Measurements from ENCODE around the gene C16orf96. TPM values are rescaled to one million over a fixed set of nuclear protein-coding genes. Genes with fewer than 3 reads are reported as not detected.
A peak's percentile ranks its signal among the peaks of the same experiment; 100 is the strongest.

C16orf96 gene
- total RNA-seq, 3 donors from 2014 or later = not detected

DNA sequence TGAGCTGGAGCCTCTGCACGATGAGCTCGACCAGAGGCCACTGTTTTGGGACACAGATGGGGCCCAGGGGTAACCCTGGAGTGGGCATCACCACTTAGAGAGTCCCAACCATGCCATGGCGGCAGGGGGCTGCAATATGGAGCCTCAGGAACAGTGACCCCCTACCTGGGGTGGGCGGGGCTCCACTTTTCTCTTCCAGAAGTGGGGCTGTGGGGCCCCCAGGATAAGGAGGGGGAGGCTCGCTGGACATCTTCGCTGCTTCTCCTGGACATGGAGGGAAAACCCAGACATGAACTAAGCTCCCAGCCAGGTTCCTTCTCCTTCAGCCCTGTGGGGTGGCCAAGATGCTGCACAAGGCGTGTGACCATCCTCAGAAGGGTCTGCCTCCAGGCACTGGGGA is 42.3 kb upstream of the C16orf96 start:
- H3K4me3 ChIP-seq = no peak overlapping the region
- peaks cover 4% of the 10 kb centered on the region for H3K36me3 ChIP-seq (ENCODE audit: low read depth)
- H3K4me1 ChIP-seq (ENCODE audit: low read depth) = peaks cover 7% of the 10 kb centered on the region
- DNase-seq = peak in 1 of 3 donors; percentile 34
- ATAC-seq = no peak
- TF ChIP-seq, protein P1, sequence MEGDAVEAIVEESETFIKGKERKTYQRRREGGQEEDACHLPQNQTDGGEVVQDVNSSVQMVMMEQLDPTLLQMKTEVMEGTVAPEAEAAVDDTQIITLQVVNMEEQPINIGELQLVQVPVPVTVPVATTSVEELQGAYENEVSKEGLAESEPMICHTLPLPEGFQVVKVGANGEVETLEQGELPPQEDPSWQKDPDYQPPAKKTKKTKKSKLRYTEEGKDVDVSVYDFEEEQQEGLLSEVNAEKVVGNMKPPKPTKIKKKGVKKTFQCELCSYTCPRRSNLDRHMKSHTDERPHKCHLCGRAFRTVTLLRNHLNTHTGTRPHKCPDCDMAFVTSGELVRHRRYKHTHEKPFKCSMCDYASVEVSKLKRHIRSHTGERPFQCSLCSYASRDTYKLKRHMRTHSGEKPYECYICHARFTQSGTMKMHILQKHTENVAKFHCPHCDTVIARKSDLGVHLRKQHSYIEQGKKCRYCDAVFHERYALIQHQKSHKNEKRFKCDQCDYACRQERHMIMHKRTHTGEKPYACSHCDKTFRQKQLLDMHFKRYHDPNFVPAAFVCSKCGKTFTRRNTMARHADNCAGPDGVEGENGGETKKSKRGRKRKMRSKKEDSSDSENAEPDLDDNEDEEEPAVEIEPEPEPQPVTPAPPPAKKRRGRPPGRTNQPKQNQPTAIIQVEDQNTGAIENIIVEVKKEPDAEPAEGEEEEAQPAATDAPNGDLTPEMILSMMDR (IDR thresholded peaks at IDR 0.05) = no peak
- intact Hi-C loops (cut with DNase I, micrococcal nuclease) = no loop called here
- no peaks in the 10 kb centered on the region for H3K9me3 ChIP-seq

DNA sequence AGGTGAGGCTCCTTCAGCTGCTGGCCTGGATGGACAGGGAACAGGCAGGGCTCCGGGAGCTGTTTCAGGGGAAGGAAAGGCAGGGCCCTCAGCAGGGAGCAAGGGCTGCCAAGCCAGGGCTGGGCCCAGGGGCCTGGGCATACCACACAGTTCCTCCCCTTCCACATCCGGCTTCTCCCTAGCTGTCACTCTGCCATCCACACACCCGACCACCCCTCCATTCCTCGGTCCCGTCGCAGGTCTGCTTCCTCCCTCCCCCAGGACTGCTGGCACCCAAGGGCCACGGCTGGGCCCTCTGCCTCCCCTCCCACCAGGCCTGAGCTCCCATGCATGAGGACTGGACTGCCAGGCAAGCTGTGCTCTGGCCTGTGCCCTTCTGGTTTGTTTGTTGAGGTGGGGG is 41.5 kb upstream of the C16orf96 start:
- TF ChIP-seq, protein P1 (IDR thresholded peaks at IDR 0.05) = no peak
- Histone ChIP-seq H3K36me3 (ENCODE audit: low read depth) (peaks cover 4% of the 10 kb centered on the region), H3K4me1 (ENCODE audit: low read depth) (peaks cover 7% of the 10 kb centered on the region), H3K4me3 (no peak overlapping the region), H3K9me3 (no peaks in the 10 kb centered on the region)
- peak in 1 of 3 donors; percentile 31 for DNase-seq
- ATAC-seq = no peak
- intact Hi-C loops (cut with DNase I, micrococcal nuclease) = no loop called here

DNA sequence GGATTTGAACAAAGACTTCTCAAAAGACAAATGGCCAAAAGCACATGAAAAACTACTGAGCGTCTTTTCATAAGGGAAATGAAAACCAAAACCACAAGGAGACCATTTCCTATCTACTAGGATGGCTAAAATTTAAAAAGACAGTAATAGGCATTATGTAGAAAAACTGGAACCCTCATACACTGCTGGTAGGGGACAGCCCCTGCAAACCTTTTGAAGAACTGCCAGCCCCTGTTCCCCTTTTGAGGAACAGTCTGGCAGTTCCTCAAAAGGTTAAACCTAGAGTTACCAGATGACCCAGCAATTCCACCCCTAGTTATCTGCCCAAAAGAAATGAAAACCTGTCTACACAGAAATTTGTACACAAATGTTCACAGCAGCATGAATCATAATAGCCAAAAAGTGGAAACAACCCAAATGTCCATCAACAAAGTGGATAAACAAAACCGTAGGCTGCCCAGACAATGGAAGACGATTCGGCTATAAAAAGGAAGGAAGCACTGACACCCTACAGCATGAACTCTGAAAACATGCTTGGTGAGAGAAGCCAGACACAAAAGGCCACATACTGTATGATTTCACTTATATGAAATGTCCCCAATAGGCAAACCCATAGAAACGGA is 40.4 kb upstream of the C16orf96 start:
- ATAC-seq (peak; percentile 8), DNase-seq (no peak)
- TF ChIP-seq, protein P1 (IDR thresholded peaks at IDR 0.05) = no peak
- no peaks in the 10 kb centered on the region for H3K9me3 ChIP-seq
- no peak overlapping the region for H3K4me3 ChIP-seq
- intact Hi-C loops (cut with DNase I, micrococcal nuclease) = no loop called here
- H3K4me1 ChIP-seq (ENCODE audit: low read depth) = peaks cover 7% of the 10 kb centered on the region
- no peaks in the 10 kb centered on the region for H3K36me3 ChIP-seq (ENCODE audit: low read depth)

DNA sequence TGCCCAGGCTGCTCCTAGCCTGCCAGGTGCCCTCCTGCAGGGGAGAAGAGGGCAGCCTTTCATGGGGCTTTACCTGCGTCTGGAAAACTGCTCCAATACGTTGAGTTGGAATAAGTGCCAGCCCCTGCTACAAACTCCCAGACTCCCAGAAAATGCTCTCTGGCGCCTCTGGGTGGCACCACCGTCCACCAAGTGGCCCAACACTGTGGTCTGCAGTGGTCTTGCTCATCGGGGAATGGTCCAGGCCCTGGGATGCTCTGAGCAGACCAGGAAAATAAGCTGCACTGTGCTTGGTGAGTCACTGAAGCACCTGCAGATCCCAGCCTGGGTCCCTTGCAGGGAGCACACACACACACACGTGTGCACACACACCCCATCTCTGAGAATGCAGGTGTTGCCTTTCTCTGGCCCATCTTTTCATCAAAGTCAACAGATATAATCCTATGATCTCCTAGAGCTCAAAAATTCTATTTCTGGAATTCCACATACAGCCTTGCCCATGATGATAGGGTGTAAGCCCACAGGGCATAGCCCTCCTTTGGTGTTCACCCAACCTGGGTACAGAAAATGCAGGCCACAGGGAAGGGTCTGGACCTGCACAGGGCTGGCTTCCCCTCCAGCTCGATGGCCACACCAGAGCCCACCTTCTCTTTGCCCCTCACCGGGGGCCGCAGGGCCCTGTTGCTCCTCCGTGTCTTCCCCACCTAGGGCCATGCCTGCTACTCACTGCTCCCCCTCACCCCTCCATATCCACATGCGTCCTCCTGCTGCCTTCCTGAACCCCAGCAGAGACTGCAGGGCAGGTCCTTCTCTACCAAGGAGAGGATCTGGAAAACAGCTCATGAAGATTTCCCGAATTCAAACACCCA is 38.1 kb upstream of the C16orf96 start:
- ATAC-seq = peak; percentile 22
- intact Hi-C loops (cut with DNase I, micrococcal nuclease) = no loop called here
- TF ChIP-seq, protein P1 (IDR thresholded peaks at IDR 0.05) = no peak
- Histone ChIP-seq H3K4me1 (ENCODE audit: low read depth) (peaks cover 3% of the 10 kb centered on the region), H3K36me3 (ENCODE audit: low read depth) (no peaks in the 10 kb centered on the region), H3K4me3 (no peak overlapping the region), H3K9me3 (no peaks in the 10 kb centered on the region)
- no peak for DNase-seq

DNA sequence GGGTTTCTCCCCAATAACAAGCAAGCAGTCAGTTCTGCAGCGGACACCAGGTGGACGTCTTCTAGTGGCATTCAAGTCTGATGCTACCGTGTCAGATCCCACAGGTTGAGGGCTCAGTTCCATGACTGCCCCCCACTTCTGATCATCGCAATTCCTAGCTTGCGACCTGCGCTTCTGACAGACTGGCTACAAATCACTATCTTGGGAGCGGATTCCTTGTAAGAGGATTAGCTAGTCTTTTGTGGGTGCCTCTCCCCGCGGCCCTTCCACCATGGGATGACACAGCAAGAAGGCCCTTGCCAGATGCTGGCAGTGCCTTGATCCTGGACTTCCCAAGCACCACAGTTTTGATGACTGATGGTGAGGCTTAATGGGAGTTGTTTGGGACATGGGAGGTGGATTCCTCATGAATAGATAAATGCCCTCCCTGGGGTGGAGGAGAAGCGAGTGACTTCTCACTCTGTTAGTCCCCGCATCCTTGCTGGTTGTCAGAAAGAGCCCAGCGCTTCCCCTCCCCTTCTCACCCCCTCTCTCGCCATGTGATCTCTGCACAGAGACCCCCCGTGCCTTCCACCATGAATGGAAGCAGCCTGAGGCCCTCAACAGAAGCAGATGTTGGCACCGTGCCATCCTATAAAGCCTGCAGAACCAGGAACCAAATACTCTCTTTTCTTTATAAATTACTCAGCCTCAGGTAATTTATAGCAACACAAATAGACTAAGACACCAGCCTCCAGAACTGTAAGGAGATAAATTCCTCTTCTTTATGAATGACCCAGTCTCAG is 36.7 kb upstream of the C16orf96 start:
- no peak for ATAC-seq
- TF ChIP-seq, protein P1 (IDR thresholded peaks at IDR 0.05) = no peak
- Histone ChIP-seq H3K4me3 (no peak overlapping the region), H3K4me1 (ENCODE audit: low read depth) (no peaks in the 10 kb centered on the region), H3K36me3 (ENCODE audit: low read depth) (no peaks in the 10 kb centered on the region), H3K9me3 (no peaks in the 10 kb centered on the region)
- DNase-seq = no peak
- intact Hi-C loops (cut with DNase I, micrococcal nuclease) = no loop called here
